ENCODE results near the gene L3MBTL4.

L3MBTL4 gene

GRCh38 chr18:5987249-5987648 is 427.5 kb downstream of the L3MBTL4 start:
- Histone ChIP-seq H3K27me3 (ENCODE audit: insufficient read depth, low read depth, severe bottlenecking) (peaks cover 8% of the 10 kb centered on the region), H3K9me3 (ENCODE audit: severe bottlenecking) (no peaks in the 10 kb centered on the region)
- DNase-seq, result no peak

DNA sequence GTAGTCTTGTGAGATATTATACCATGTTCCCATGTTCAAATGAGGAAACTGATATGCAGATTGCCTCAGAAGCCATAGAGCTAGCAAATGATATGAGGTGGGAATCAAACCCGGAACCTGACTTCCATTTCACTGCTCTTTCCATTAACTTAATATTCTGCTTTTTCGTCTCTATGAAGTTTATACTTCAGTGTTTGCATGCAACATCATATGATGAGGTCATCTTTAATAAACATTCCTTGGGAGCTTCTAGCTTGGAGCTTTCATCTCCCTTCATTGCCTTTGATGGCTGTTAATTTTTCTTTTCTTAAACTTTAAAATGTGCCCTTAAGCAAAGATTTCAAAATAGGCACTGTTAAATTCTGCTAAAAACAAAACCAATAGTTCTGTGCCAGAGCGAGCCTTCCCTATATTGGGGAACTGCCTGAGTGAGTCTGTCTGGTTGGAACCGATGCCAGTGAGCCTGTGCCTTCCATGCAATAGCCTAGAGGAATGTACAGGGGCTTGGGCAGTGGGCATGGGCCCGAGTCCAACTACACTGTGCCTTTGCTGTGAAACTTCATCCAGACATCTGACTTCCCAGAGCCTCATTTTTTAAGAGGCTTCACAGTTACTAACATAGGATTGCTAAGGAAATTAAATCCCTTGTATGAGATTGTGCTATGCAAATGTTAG is 428.3 kb downstream of the L3MBTL4 start:
- DNase-seq, result no peak
- H3K4me3 ChIP-seq (ENCODE audit: low read depth, low read length), result no peak overlapping the region
- TF ChIP-seq, protein P1, sequence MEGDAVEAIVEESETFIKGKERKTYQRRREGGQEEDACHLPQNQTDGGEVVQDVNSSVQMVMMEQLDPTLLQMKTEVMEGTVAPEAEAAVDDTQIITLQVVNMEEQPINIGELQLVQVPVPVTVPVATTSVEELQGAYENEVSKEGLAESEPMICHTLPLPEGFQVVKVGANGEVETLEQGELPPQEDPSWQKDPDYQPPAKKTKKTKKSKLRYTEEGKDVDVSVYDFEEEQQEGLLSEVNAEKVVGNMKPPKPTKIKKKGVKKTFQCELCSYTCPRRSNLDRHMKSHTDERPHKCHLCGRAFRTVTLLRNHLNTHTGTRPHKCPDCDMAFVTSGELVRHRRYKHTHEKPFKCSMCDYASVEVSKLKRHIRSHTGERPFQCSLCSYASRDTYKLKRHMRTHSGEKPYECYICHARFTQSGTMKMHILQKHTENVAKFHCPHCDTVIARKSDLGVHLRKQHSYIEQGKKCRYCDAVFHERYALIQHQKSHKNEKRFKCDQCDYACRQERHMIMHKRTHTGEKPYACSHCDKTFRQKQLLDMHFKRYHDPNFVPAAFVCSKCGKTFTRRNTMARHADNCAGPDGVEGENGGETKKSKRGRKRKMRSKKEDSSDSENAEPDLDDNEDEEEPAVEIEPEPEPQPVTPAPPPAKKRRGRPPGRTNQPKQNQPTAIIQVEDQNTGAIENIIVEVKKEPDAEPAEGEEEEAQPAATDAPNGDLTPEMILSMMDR (IDR thresholded peaks at IDR 0.05; ENCODE audit: low read depth, low read length), result no peak
- no peaks in the 10 kb centered on the region for H3K9me3 ChIP-seq (ENCODE audit: severe bottlenecking)
- H3K36me3 ChIP-seq, result no peaks in the 10 kb centered on the region
- peaks cover 11% of the 10 kb centered on the region for H3K27me3 ChIP-seq (ENCODE audit: insufficient read depth, low read depth, severe bottlenecking)
- no peak overlapping the region for H3K27ac ChIP-seq

More at GRCh38 chr18:5987249-5987648, 427.5 kb downstream of the L3MBTL4 start:
- Histone ChIP-seq H3K4me3 (ENCODE audit: low read depth, low read length) (no peak overlapping the region), H3K27ac (no peak overlapping the region), H3K36me3 (no peaks in the 10 kb centered on the region)
- TF ChIP-seq, protein P1 (IDR thresholded peaks at IDR 0.05; ENCODE audit: low read depth, low read length), result no peak

DNA sequence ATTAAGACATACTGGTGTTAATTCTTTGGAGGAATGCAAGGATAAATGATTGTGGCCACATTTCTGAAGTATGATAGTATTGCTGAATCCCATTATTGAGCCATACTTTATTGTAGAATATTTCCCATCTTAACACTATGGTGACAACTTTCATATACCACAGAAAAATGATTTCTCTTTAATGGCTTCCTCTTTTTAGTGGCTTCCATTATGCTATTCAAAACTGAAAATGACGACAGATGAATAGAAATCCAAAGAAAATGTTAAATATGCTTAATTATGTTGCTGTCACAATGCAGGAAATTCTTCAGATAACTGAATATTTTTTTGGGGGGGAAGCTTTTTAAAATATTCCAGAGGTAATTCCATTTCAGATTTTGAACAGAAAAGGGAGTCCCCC is 430.5 kb downstream of the L3MBTL4 start:
- TF ChIP-seq, protein P1 (IDR thresholded peaks at IDR 0.05; ENCODE audit: low read depth, low read length), result no peak
- Histone ChIP-seq H3K4me3 (ENCODE audit: low read depth, low read length) (no peak overlapping the region), H3K36me3 (no peaks in the 10 kb centered on the region), H3K27ac (no peak overlapping the region), H3K9me3 (ENCODE audit: severe bottlenecking) (no peaks in the 10 kb centered on the region), H3K27me3 (ENCODE audit: insufficient read depth, low read depth, severe bottlenecking) (peaks cover 15% of the 10 kb centered on the region)
- no peak for DNase-seq

DNA sequence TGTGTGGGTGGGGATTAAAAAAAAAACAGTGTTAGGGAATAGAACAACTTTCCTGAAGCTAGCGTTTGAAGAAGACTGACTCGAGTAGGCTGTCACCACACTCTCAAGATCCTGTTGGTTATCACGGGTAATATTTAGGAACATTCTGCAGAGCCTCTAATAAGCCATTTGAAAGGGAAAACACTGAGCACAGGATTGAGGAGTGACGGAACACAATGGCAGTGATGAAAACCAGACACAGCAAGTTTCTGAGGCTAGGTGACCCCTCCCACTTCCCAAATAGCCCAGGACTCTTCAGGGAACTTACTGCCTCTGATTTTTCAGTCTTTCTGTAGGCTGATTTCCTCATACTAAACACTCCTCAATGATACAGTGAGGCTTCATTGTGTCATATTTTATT is 431.2 kb downstream of the L3MBTL4 start:
- TF ChIP-seq, protein P1 (IDR thresholded peaks at IDR 0.05; ENCODE audit: low read depth, low read length), result no peak
- H3K4me3 ChIP-seq (ENCODE audit: low read depth, low read length), result no peak overlapping the region
- no peak for DNase-seq

DNA sequence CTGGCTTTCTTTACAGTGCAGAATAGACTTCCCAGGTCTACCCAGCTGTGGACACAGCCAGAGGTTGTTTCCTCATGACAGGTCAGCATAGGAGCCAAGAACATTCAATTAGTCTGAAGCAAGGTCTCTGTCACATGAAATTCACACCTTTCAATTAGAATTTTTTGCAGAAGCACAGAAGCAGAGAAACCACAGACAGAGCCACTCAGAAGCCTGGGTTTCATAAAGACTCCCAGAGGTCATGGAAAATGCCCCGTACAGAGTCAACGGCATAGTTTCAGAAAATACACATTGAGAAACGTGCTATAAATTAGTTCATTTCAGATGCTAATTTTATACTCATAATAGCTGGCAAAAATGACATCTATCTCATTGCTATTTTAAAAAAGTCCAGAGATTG is 432.4 kb downstream of the L3MBTL4 start:
- H3K27me3 ChIP-seq (ENCODE audit: insufficient read depth, low read depth, severe bottlenecking), result peaks cover 15% of the 10 kb centered on the region
- TF ChIP-seq, protein P1 (IDR thresholded peaks at IDR 0.05; ENCODE audit: low read depth, low read length), result no peak
- no peak overlapping the region for H3K27ac ChIP-seq
- H3K36me3 ChIP-seq, result no peaks in the 10 kb centered on the region
- no peaks in the 10 kb centered on the region for H3K9me3 ChIP-seq (ENCODE audit: severe bottlenecking)
- no peak for DNase-seq
- H3K4me3 ChIP-seq (ENCODE audit: low read depth, low read length), result no peak overlapping the region

More for the DNA sequence above, 431.2 kb downstream of the L3MBTL4 start:
- Histone ChIP-seq H3K27ac (no peak overlapping the region), H3K36me3 (no peaks in the 10 kb centered on the region), H3K9me3 (ENCODE audit: severe bottlenecking) (no peaks in the 10 kb centered on the region), H3K27me3 (ENCODE audit: insufficient read depth, low read depth, severe bottlenecking) (peaks cover 18% of the 10 kb centered on the region)

GRCh38 chr18:5980721-5981120 is 434.0 kb downstream of the L3MBTL4 start:
- Histone ChIP-seq H3K4me3 (ENCODE audit: low read depth, low read length) (no peak overlapping the region), H3K27me3 (ENCODE audit: insufficient read depth, low read depth, severe bottlenecking) (peaks cover 19% of the 10 kb centered on the region), H3K36me3 (no peaks in the 10 kb centered on the region), H3K27ac (no peak overlapping the region), H3K9me3 (ENCODE audit: severe bottlenecking) (no peaks in the 10 kb centered on the region)
- TF ChIP-seq, protein P1 (IDR thresholded peaks at IDR 0.05; ENCODE audit: low read depth, low read length), result no peak
- DNase-seq, result no peak

Data from WERI-Rb-1 (cell line).